Adrenal gland (tissue), 5 donors: ENCODE results near the gene KIF5C.

Source experiments
- CTCF ChIP-seq, 6 experiments: fragments of 450-650 bp in 4 of 6; fragments of 200-600 bp in 2 of 6; sonication (generic) in 1 of 6; IDR thresholded peaks; 1 replicate in 5 of 6; 2 replicates in 1 of 6; pipeline versions ENCODE4 v1.5.1 to v1.8.0; 2016 to 2021; ENCODE audit warnings: antibody characterized with exemption in 6 of 6, mild to moderate bottlenecking in 2 of 6, moderate library complexity in 1 of 6
- POLR2A ChIP-seq, 2 donors: fragments of 450-650 bp; IDR thresholded peaks; one replicate each; pipeline ENCODE4 v1.6.1; 2017; ENCODE audit warnings: antibody characterized with exemption in 2 of 2, mild to moderate bottlenecking in 2 of 2, moderate library complexity in 1 of 2
- donor health status: DM: no; HTN: no; CAD: no.

DNA sequence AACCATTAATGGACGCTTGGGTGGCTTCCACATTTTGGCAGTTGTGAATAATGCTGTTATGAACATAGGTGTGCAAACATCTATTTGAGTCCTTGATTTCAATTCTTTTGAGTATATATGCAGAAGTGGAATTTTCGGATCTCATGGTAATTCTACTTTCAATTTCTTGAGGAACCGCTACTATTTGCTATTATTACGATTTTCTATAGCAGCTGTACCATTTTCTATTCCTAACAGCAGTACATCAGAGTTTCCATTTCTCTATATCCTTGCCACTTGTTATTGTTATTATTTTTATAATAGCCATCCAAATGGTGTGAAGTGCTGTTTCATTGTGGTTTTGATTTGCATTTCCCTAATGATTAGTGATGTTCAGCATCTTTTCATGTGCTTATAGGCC lies 69.5 kb downstream of the KIF5C start:
- TF ChIP-seq CTCF (IDR thresholded peaks at IDR 0.05) (no peak), POLR2A (IDR thresholded peaks at IDR 0.05) (no peak)
